ENCODE data around the gene RNF182.
A peak's percentile ranks its signal among the peaks of the same experiment; 100 is the strongest.
"Not testable (repeated sequence)": the region's sequence is repeated elsewhere in the genome, so short reads cannot be mapped to it uniquely, and the experiment has no call there.

Gene RNF182

DNA sequence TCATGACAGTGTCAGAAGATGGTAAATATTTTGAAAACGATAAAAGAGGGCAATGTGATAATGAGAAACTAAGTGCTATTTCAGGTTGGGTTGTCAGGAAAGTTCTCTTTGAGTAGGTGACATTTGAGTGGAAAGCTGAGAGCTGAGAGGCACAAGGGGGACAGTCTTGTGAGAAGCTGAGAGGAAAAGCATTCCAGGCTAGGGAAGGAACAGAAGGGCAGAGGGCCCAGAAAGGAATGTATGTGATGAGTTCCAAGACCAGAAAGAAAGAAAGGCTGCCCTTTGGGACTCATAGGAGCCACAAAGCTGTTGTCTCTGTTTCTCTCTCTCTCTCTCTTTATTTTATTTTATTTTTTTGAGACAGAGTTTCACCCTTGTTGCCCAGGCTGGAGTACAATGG lies 7.6 kb upstream of the RNF182 start:
- no peak for DNase-seq (ENCODE audit: low read depth in 2 of 2)

DNA sequence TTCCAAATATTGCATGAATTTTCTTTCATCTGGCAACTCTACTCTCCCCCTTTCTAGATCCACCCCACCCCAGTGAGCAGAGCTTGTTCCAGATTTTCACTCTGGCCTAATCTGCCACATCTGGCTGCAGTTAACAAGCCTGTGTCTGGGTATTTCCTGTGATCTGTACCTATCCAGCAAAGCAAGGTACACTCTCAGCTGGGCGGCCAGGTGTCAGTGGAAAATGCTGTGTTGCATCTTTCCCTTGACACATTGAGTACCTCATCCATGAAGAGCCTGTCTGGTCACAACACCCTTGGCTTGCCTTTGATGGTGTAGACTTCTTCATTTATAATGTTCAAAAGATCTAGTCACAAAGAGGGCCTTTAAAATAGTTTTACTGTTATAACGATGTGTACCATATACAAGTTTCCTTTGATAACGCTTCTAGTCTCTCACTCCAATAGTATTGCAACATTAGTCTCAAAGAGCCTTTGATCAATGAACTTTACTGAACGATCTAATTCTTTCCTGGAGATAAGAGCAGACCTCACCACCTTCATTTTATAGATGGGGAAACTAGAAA lies 6.0 kb upstream of the RNF182 start:
- DNase-seq (ENCODE audit: low read depth in 2 of 2) = no peak

DNA sequence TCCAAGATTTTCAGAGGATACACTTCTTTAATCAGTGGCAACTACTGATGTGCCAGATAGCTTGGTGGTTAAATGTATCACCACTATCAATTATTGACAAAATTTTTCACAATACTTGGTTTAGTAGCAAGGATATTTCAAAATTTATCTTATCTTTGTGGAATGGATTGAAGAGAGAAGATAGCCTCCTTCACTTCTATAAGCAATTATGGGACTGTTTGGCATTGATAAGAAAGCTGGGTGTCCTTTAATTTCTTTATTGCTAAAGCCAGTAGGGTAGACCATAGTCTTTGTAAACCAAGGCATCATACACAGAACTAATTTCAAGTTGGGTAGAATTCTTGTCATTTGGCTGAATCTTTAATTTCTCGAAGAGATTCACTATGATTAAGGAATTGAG lies 4.9 kb upstream of the RNF182 start:
- DNase-seq (ENCODE audit: low read depth in 2 of 2) = no peak

DNA sequence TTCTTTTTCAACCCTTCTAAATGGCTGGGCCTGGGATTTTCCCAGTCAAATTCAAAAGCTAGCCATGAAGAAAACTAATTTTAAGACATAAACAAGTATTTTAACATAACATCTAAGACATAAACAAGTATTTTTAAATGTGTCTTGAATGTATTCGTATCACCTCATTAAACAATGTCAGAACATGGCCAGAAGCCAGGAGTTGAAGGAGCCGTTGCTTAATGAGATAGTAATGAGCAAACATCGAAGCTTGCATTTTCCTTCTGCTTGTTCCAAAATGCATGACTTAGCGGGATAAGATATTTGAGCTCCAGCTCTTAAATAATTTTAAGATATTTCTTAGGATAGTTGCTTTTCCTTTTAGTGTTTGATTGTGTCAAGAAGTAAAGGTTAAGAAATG lies 4.2 kb upstream of the RNF182 start:
- DNase-seq (ENCODE audit: low read depth in 2 of 2) = no peak

DNA sequence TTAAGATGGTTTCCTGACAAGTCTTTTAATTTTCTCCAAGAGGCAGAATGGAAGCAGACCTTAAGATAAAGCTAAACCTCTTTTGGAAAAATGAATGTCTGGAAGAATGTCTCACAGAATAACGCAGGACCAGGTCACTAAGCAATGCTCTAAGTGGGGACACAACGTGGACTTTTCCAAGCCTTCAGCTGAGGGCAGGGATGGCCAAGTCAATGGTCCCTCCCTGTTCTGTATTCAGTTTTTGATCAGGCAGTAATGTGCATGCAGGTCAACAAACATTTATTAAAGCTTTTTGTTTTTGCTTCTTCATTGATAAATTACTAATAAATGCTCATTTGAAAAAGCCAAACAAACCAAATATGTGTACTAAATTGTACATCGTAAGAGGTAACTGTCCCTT lies 2.0 kb upstream of the RNF182 start:
- DNase-seq (ENCODE audit: low read depth in 2 of 2) = no peak

DNA sequence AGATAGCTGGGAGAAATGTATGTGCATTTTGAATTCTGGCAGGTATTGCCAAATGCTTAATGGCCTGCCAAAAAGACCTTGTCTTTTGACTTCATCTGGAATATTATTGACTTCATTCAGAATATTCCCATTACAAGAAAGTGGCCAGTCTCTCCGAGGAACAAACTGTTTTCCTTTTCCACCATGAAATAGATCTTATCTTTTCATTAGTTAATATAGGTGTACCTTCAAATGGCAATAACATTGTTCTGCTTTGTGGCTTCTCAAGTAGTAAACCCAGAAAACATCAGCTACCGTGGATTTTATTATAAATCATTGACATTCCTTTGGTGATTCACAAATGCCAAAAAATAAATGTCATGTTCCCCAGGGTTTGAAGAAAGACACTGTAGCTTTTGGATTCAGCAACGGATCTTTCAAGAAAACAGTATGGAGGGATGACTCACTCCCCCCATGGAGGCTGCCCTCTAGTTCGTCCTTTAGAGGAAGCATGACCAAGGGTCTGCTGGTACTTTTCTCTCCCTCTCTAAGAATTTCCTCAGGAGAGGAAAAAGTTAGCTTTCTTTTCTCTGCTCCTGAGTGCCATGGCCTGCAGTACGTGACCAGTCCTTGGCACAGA lies 1.1 kb upstream of the RNF182 start:
- no peak for DNase-seq (ENCODE audit: low read depth in 2 of 2)

DNA sequence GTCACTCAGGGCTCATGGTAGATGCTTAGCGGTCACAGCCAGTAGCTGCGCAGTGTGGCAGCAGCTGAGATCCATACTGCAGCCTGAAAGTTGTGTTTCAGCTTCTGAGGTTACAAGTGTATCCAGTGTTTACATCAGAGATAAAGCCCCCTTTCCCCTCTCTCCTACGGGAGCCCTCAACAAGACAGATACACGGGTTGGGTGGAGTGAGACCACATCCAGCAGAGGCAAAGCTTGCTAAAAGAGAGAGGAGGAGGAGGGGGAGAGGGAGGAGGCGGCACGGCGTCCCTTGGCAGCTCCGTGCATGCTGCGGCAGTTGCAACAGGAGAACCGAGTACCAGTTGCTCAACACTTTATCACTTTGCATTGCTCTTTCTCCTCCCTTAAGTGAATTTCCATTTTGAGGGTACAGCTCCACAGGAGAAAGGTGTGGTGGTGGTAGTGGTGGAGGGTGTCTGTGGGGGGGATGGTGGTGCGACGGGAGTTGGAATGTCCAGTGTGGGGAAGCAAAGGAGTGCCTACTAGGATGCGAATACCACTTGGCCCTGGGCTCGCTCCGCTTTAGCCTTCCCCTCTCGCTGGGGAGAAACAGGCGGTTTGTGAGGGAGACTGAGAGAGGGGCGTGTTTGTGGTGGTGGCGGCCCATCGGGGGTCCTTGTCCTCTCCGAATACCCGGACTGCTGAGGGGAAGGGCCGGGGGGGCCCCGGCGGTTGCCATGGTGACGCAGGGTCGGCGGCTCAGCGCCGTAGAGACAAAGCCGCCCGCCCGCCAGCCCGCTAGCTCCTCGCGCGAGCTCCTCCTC lies 405 bp upstream of the RNF182 start:
- DNase-seq (ENCODE audit: low read depth in 2 of 2) = peak in 1 of 2 donors; percentile 23

DNA sequence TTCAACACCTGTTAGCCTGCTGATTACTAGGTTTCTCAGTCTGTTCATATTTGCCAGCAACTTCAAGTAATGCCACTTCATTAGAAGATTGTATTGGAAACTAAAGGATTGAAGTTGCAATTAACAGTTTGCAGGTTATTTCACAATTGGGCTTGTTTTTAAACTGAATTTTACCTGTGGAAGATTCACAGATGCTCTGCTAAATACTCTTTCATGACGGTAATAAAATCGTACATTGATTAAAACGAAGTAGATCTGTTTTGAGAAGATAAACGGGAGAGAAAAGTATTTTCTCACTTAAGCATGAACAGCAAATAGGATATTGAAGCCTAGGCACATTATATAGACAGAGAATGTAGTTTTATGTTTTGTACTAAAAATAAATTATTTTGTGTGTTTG lies 1.6 kb downstream of the RNF182 start:
- DNase-seq (ENCODE audit: low read depth in 2 of 2) = no peak

DNA sequence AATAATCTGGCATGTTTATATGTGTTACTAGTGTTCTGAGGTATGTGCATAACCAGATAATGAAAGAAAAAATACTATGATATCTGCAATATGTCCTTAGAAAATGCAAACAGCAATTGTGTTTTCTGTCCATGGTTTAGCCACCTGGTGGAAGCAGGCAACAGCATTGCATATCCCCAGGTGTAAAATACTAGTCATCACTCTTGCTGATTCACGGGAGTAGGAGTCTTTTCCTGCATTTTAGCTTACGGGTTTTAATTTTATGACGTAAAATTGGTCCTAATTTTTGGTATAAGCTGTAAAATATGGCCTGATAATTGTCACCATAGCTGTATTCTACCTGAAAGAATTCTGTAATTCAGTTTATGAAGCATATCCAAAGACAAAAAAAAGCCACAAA lies 2.5 kb downstream of the RNF182 start:
- no peak for DNase-seq (ENCODE audit: low read depth in 2 of 2)

DNA sequence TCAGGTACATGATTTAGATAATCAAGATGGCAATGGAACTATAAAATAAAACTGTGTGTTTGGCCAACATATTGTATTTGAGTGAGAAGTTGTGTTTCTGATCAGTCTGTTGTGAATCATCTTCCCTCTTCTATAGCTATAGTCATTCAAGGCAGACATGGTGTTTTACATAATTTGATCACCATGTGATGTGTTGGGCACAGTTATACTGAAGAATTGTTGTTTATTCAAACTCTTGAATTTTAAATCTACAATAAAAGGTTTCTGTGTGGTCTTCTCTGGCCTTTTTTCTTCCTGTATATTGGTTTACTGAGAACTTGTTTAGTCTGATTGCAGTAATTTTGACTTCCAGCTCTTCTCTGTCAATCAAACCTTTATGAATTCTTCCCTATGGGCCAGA lies 4.4 kb downstream of the RNF182 start:
- no peak for DNase-seq (ENCODE audit: low read depth in 2 of 2)

DNA sequence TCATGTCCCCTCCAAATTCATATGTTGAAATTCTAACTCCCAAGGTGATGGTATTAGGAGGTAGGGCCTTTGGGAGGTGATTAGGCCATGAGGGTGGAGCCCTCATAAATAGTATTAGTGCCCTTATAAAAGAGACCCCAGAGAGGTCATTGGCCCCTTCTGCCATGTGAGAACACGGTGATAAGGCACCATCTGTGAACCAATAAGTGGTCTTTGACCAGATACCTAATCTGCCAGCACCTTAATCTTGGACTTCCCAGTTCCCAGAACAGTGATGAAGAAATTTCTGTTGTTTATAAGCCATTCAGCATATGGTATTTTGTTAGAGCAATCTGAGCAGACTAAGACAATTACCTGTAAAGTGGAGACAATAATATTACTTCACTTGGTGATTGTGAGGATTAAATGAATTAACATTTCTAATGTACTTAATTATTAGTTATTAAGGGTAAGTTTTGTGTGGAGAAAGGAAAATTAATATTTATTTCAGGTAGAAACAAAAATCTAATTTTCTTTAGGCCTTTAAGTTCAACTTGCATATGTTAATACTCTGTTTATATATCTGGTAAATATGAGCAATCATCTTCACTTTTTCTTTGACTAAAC lies 7.1 kb downstream of the RNF182 start:
- DNase-seq (ENCODE audit: low read depth in 2 of 2) = no peak

DNA sequence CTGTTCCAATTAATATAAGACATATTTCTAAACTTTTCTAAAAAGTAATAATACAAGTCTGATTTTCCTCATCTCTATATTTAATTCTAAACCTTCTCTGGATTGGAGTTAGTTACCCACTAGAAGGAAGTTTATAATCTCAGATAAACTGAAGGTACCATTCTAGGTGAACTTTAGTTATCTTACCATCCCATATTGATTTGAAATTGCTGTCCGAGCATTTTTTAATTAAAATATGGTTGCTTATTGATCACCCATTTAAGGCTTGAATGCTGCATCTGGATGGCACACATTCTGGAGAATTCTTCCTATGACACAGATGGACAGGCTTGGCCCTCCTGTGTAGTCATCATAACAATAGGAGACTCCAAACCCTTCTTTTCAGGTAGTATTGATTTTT lies 8.0 kb downstream of the RNF182 start:
- DNase-seq (ENCODE audit: low read depth in 2 of 2) = no peak

DNA sequence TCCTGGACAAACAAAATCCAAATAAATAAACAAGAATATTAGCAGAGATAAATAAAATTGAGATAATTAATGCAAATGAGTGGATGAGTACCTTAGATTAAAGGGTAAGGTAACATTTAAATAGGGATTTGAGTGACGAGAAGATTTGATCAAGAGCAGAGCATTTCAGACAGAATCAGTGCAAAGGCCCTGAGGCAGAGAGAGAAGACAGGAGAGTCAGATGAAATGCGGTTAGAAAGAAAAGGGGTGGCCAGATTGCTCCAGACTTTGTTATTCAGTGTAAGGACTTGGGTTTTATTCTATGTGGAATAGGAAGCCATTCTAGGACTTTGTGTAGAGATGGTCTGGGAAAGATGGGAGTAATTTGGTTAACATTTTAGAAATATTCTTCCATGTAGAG lies 10.0 kb downstream of the RNF182 start:
- no peak for DNase-seq (ENCODE audit: low read depth in 2 of 2)

DNA sequence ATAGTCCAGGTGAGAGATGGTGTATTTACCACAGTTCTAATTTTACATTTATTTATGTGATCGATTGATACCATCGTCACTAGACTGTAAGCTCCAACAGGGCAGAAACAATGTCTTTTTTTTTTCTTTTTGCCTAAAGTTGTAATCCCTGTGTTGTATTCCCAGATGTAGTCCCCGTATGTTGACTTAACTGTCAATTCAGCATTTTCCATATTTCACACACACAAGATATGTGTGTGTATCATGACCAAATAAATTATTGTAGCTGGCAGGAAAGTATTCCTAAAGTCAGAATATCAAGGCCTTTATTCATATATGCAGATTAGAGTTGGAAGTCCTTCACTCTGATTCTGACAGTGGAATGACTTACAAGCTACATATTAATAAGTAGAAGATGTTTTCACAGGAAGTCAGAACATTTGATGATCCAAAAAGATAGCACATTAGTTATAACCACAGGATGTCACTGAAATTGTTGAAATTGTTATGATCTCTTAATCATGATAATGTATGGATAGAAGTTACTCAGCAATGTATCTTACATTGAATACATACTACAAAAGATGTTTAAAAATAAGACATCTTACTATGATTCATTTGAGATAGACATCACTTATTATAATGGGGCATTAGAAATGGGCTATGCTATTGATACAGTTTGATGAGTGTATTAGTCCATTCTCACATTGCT lies 10.6 kb downstream of the RNF182 start:
- no peak for DNase-seq (ENCODE audit: low read depth in 2 of 2)

DNA sequence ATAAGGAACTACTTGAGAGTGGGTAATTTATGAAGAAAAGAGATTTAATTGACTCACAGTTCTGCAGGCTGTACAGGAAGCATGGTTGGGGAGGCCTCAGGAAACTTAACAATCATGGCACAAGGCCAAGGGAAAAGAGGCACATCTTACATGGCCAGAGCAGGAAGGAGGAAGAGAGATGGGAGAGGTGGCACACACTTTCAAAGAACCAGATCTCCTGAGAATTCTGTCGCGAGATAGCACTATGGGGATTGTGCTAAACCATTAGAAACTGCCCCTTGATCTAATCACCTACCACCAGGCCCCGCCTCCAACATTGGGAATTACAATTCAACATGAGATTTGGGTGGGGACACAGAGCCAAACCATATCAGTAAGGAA lies 11.1 kb downstream of the RNF182 start:
- DNase-seq (ENCODE audit: low read depth in 2 of 2) = not testable (repeated sequence)

DNA sequence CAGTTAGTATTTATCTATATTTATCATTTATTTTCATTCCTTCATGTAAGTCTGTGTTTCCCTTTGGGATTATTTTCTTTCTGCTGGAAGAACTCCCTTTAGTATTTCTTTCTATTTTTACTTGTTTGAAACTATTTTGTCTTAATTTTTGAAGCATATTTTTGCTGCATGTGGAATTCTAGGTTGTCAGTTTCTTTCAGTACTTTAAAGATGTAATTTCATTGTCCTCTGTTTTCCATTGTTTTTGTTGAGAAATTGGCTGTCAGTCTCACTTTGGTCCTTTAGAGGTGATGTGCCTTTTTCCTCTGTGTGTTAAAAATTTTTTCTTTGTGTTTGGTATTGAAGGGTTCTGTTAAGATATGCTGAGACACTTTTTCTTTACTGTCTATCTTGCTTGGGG lies 17.1 kb downstream of the RNF182 start:
- DNase-seq (ENCODE audit: low read depth in 2 of 2) = no peak

DNA sequence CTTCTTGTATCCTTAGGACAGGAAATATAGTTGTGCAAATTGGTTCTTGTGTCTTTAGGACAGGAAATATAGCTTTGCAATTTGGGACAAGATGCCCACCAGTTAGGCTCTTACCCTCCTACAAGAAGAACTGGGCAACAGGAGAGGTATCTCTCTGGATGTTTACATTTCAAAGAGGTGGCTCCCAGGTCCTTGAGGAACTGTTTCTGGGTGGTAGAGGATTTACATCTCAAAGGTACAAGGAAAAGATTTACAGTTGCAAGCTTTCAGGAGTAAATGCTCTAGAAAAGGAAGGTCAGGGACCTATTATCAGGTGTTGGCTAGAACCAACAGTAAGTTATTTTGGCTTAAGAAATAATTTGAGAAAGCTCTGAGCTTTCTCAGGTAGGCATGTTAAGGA lies 19.2 kb downstream of the RNF182 start:
- no peak for DNase-seq (ENCODE audit: low read depth in 2 of 2)

DNA sequence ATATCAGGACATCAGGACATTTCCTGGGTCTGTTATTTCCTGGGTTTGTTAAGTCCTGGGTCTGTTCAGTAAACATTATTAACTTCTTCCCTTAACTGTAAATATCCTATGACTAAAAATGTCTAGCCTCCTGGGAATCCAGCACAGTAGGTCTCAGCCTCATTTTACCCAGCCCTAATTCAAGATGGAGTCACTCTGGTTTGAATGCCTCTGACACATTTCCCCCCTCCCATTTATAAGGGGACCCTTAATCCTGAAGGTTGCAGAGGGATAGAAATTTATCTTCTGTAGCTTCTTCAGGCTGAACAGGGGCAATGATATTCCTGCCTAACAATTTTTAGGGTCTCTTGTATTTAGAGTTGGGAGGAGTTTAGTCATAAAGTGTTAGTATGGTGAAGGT lies 21.8 kb downstream of the RNF182 start:
- no peak for DNase-seq (ENCODE audit: low read depth in 2 of 2)

DNA sequence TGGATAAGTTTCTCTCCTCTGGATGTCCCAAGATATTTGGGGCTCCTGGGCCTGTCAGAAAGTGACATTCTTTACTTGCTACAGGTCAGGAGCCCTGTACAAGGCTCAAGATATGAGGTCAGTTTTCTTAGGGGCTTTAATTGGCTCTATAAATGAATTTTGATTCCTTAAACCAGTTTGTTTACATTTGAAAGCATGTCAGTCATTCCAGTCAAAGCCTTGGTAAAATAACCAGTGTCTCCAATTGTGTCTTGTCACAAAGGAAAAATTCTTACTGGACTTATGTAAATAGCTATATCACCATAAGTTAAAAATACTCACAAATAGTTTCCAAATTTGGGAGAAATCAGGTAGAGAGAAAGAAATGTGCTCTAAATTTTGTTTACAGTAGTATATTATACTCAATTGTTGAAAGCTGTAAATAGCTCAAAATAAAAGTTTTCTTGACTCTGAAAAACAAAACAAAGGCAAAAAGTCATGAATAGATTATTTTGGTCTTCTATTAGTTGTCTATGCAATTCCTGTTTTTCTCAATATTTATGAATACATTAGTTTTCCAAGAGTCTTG lies 22.9 kb downstream of the RNF182 start:
- DNase-seq (ENCODE audit: low read depth in 2 of 2) = no peak

DNA sequence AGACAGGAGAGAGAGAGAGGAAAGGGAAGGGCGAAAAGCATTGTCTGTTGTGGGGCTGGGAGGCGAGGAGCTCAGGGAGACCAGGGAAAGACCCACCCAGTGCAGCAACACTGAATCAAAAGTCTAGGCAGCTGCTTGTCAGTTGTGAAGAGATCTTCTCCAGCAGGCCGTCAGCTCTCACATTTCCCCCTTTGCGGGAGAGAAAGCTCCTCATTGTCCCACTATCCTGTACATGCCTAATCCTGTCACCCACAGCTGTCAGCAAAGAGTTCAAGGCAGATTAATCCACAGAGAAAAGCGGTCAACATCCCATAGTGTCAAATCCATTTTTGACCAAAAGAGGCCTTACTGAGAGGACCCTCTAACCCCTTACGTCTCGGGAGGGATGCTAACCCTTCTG lies 27.3 kb downstream of the RNF182 start:
- DNase-seq (ENCODE audit: low read depth in 2 of 2) = no peak

DNA sequence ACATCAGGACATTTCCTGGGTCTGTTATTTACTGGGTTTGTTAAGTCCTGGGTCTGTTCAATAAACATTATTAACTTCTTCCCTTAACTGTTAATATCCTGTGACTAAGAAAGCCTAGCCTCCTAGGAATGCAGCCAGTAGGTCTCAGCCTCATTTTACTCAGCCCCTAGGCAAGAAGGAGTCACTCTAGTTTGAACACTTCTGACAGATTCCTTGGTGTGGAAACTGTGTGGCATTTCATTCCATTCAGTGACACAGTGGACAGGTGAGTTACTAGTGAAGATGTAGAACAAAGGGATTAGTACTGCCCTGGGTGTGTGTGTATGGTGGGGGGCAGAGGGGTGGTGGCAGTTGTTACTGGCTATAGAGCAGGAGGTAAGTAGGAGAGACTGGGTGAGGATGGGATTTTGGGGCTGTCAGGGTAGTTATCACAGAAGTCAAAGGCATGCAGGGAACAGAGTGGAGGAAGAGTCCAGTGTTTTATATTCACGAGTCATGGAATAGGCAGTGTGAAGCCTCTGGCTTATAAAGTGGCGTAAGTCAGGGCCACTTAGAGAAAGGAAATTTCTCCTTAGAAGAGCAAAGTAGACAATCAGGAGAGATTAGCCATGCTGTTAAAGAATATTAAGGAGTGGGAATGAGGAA lies 28.4 kb downstream of the RNF182 start:
- no peak for DNase-seq (ENCODE audit: low read depth in 2 of 2)
